ENCODE results near the gene SPAG5. TPM values are rescaled to one million over a fixed set of nuclear protein-coding genes. Genes with fewer than 3 reads are reported as not detected.

The SPAG5 gene
- total and polyA plus RNA-seq, 2 experiments from 2014 or later = 99.6 to 104 TPM

- Histone ChIP-seq H3K4me2 (no peak overlapping the region), H4K20me1 (replicated peaks; ENCODE audit: insufficient read depth) (peaks cover 44% of the 10 kb centered on the region), H3F3A (replicated peaks; ENCODE audit: low read depth) (peaks cover 8% of the 10 kb centered on the region), H2AFZ (no peak overlapping the region), H3K9me2 (ENCODE audit: insufficient read depth) (no peaks in the 10 kb centered on the region), H3K4me1 (ENCODE audit: insufficient read depth) (no peaks in the 10 kb centered on the region), H3K4me3 (no peak overlapping the region), H3K27ac (ENCODE audit: low read depth) (no peak overlapping the region), H3K36me3 (ENCODE audit: insufficient read depth) (peaks cover 75% of the 10 kb centered on the region), H3K79me2 (replicated peaks; ENCODE audit: insufficient read depth) (no peaks in the 10 kb centered on the region), H3K27me3 (ENCODE audit: insufficient read depth) (no peaks in the 10 kb centered on the region)
- DNase-seq (ENCODE audit: low spot score) (no peak), ATAC-seq (no peak)
- no peaks in the 10 kb centered on the region for H3K9me3 Mint-ChIP-seq
- no peak overlapping the region for H3K27ac Mint-ChIP-seq
- no peaks in the 10 kb centered on the region for H3K27me3 Mint-ChIP-seq (ENCODE audit: insufficient read depth, low read depth, poor library complexity)
- H3K4me3 Mint-ChIP-seq = no peak overlapping the region
- H3K4me1 Mint-ChIP-seq = no peaks in the 10 kb centered on the region
- TF ChIP-seq JUNB (IDR thresholded peaks at IDR 0.05; ENCODE audit: unreplicated experiment) (no peak), ZNF114 (CRISPR knock-in tag; IDR thresholded peaks at IDR 0.05) (no peak), CREB1 (CRISPR knock-in tag; IDR thresholded peaks at IDR 0.05; ENCODE audit: low read depth) (no peak), EZH2 (IDR thresholded peaks at IDR 0.05; ENCODE audit: low read depth, unreplicated experiment) (no peak), EZH2phosphoT487 (IDR thresholded peaks at IDR 0.05; ENCODE audit: unreplicated experiment) (no peak), REST (IDR thresholded peaks at IDR 0.05; ENCODE audit: unreplicated experiment) (no peak), CTCF (conservative IDR thresholded peaks at IDR 0.05; ENCODE audit: low read depth in 2 of 2) (no peak), ZNF462 (CRISPR knock-in tag; IDR thresholded peaks at IDR 0.05) (no peak), POLR2AphosphoS5 (IDR thresholded peaks at IDR 0.05; ENCODE audit: low read depth) (no peak), STAT1 (IDR thresholded peaks at IDR 0.05; ENCODE audit: unreplicated experiment) (no peak), ETS1 (IDR thresholded peaks at IDR 0.05) (no peak), ZNF331 (CRISPR knock-in tag; IDR thresholded peaks at IDR 0.05; ENCODE audit: low read depth) (no peak), NANOG (IDR thresholded peaks at IDR 0.05; ENCODE audit: borderline replicate concordance) (no peak)
- H3K36me3 Mint-ChIP-seq (ENCODE audit: low read depth) = peaks cover 95% of the 10 kb centered on the region
Measured at GRCh38 chr17:28616281-28616680, 17.5 kb upstream of the SPAG5 start.

Data from GM23338 (cell line).